Measurements from ENCODE around the gene GNB2.
"Not testable (repeated sequence)": the region's sequence is repeated elsewhere in the genome, so short reads cannot be mapped to it uniquely, and the experiment has no call there.

GNB2 gene

GRCh38 chr7:100642534-100642907 lies 31.0 kb upstream of the GNB2 start:
- ATAC-seq (peak; percentile 59), DNase-seq (peak; percentile 39)
- H3K4me3 Mint-ChIP-seq, result no peak overlapping the region
- no peak overlapping the region for H3K27ac Mint-ChIP-seq
- peaks cover 5% of the 10 kb centered on the region for H3K27me3 Mint-ChIP-seq
- H3K9me3 Mint-ChIP-seq, result no peaks in the 10 kb centered on the region
- no peaks in the 10 kb centered on the region for H3K4me1 Mint-ChIP-seq
- H3K36me3 Mint-ChIP-seq (ENCODE audit: low read depth), result no peaks in the 10 kb centered on the region

DNA sequence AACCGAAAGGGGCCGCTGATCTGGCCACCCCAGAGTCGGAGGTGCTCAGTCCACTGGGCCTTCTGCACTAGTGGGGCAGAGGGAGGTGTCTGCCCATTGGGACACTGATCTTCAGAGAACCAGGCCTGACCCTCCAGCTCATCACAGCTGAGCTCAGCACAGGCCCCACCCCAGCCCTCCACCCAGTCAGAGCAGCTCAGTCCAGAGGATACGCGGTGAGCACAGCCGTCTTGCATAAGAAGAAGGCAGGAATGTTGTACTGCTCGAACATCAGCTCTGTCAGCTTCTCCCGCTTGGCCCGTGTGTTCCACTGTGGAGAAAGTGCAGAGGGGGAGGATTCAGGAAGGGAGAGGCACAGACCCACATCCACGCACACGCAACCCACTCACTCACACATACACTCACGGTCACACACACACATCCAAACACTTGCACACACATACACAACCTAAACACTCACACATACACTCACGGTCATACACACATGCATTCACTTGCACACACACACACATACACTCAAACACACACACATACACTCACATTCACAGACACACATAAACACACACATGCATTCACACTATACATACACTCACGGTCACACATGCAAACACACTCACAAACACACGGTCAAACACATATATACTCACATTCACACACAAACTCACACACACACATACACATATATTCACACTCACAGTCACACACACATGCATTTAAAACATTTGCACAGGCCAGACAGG lies 23.5 kb upstream of the GNB2 start:
- DNase-seq (no peak), ATAC-seq (no peak)
- Mint-ChIP-seq H3K9me3 (no peaks in the 10 kb centered on the region), H3K36me3 (ENCODE audit: low read depth) (no peaks in the 10 kb centered on the region), H3K4me3 (no peak overlapping the region), H3K27me3 (peaks cover 26% of the 10 kb centered on the region), H3K4me1 (no peaks in the 10 kb centered on the region), H3K27ac (no peak overlapping the region)

- ATAC-seq (no peak), DNase-seq (no peak)
- H3K9me3 Mint-ChIP-seq, result no peaks in the 10 kb centered on the region
- H3K36me3 Mint-ChIP-seq (ENCODE audit: low read depth), result no peaks in the 10 kb centered on the region
- H3K4me1 Mint-ChIP-seq, result no peaks in the 10 kb centered on the region
- no peak overlapping the region for H3K27ac Mint-ChIP-seq
- no peak overlapping the region for H3K4me3 Mint-ChIP-seq
- H3K27me3 Mint-ChIP-seq, result peaks cover 51% of the 10 kb centered on the region
Observed at GRCh38 chr7:100654908-100655831, 18.4 kb upstream of the GNB2 start.

GRCh38 chr7:100655908-100656674 lies 17.4 kb upstream of the GNB2 start, which contains the start of gene ACTL6B:
Gene ACTL6B, minus strand, starts transcription at chr7:100656448. Its CDS starts 94 bp downstream, at chr7:100656354.
- Mint-ChIP-seq H3K4me1 (no peaks in the 10 kb centered on the region), H3K27me3 (peaks cover 49% of the 10 kb centered on the region), H3K27ac (no peak within 1 kb of the TSS), H3K4me3 (no peak within 1 kb of the TSS), H3K9me3 (no peaks in the 10 kb centered on the region), H3K36me3 (ENCODE audit: low read depth) (no peaks in the 10 kb centered on the region)
- DNase-seq (peak; percentile 68), ATAC-seq (peak; percentile 43)

DNA sequence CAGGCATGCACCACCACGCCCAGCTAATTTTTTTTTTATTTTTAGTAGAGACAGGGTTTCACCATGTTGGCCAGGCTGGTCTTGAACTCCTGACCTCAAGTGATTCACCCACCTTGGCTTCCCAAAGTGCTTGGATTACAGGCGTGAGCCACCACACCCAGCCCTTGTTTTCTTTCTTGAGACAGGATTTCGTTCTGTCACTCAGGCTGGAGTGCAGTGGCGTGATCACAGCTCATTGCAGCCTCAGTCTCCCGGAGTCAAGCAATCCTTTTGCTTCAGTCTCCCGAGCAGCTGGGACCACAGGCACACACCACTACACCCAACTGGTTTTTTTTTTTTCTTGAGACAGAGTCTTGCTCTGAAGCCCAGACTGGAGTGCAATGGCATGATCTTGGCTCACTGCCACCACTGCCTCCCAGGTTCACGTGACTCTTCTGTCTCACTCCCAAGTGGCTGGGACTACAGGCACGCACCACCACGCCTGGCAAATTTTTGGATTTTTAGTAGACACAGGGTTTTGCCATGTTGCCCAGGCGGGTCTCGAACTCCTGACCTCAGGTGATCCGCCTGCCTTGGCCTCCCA lies 11.3 kb upstream of the GNB2 start:
- DNase-seq; H3K9me3 Mint-ChIP-seq; H3K27ac Mint-ChIP-seq; H3K36me3 Mint-ChIP-seq (ENCODE audit: low read depth); ATAC-seq; H3K4me3 Mint-ChIP-seq; H3K4me1 Mint-ChIP-seq: not testable (repeated sequence)
- peaks cover 21% of the 10 kb centered on the region for H3K27me3 Mint-ChIP-seq

DNA sequence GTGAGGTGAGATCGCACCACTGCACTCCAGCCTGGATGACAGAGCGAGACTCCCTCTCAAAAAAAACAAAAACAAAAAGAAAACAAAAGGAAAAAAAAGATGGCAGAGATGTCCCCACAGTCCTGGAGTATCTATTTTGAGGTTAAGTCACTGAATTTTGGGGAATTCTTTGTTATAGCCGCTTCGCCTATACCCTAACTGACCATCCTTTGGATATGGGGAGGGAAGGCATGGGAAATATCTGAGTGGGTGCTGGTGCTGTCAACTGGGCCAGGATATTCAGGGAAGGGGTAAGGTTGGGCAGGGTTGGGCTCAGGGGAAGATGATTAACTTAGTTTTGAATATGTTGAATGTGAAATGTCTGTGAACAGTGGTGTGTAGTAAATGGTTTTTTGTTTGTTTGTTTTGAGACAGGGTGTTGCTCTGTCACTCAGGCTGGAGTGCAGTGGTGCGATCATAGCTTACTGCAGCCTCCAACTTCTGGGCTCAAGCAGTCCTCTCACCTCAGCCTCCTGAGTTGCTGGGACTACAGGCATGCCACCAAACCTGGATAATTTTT lies 8.3 kb upstream of the GNB2 start:
- ATAC-seq (no peak), DNase-seq (no peak)
- Mint-ChIP-seq H3K27me3 (peaks cover 3% of the 10 kb centered on the region), H3K4me1 (no peaks in the 10 kb centered on the region), H3K9me3 (no peaks in the 10 kb centered on the region), H3K27ac (no peak overlapping the region), H3K4me3 (no peak overlapping the region), H3K36me3 (ENCODE audit: low read depth) (no peaks in the 10 kb centered on the region)

- H3K4me3 Mint-ChIP-seq, result no peak overlapping the region
- no peak for DNase-seq
- ATAC-seq, result no peak
- no peak overlapping the region for H3K27ac Mint-ChIP-seq
- H3K36me3 Mint-ChIP-seq (ENCODE audit: low read depth), result no peaks in the 10 kb centered on the region
- H3K27me3 Mint-ChIP-seq, result no peaks in the 10 kb centered on the region
- peaks cover under 1% of the 10 kb centered on the region for H3K4me1 Mint-ChIP-seq
- H3K9me3 Mint-ChIP-seq, result no peaks in the 10 kb centered on the region
Observed at GRCh38 chr7:100667331-100668068, 6.0 kb upstream of the GNB2 start.

DNA sequence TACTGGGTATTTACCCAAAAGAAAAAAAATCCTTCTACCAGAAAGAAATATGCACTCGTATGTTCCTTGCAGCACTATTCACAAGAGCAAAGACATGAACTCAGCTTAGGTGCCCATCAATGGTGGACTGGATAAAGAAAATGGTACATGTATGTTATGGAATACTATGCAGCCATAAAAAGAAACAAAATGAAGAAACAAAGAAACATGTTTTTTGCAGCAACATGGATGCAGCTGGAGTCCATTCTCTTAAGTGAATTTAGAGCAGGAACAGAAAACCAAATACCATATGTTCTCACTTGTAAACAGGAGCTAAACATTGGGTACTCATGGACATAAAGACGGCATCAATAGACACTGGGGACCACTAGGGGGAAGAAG lies 5.5 kb upstream of the GNB2 start:
- Mint-ChIP-seq H3K9me3 (no peaks in the 10 kb centered on the region), H3K4me3 (no peak overlapping the region), H3K27me3 (no peaks in the 10 kb centered on the region), H3K4me1 (peaks cover 6% of the 10 kb centered on the region), H3K27ac (no peak overlapping the region), H3K36me3 (ENCODE audit: low read depth) (no peaks in the 10 kb centered on the region)
- ATAC-seq (no peak), DNase-seq (no peak)

GRCh38 chr7:100669106-100669505 lies 4.4 kb upstream of the GNB2 start:
- H3K4me1 Mint-ChIP-seq, ATAC-seq, H3K9me3 Mint-ChIP-seq: not testable (repeated sequence)

DNA sequence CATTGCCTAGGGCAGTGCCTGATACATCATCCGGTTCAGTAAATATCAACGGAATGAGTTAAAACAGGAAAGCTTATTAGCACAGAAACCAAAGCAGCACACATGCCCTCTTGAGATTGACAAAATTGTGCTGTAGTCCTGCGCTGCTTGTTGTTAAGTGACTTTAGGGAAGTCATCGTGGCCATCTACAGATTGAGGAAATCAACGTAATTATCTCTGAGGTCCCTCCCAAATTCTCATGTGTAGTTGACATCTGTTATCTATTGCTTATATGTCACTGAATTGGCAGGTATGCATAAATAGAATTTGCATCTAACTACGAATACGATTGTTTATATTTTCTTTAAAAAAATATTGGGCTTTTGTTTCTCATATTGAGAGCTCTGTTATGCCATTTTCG lies 3.5 kb upstream of the GNB2 start:
- Mint-ChIP-seq H3K4me1 (peaks cover 9% of the 10 kb centered on the region), H3K4me3 (no peak overlapping the region), H3K27ac (no peak overlapping the region), H3K27me3 (no peaks in the 10 kb centered on the region), H3K9me3 (no peaks in the 10 kb centered on the region), H3K36me3 (ENCODE audit: low read depth) (no peaks in the 10 kb centered on the region)
- ATAC-seq (no peak), DNase-seq (no peak)

More at GRCh38 chr7:100669106-100669505, 4.4 kb upstream of the GNB2 start:
- H3K27me3 Mint-ChIP-seq; H3K4me3 Mint-ChIP-seq; H3K27ac Mint-ChIP-seq; H3K36me3 Mint-ChIP-seq (ENCODE audit: low read depth); DNase-seq: not testable (repeated sequence)

DNA sequence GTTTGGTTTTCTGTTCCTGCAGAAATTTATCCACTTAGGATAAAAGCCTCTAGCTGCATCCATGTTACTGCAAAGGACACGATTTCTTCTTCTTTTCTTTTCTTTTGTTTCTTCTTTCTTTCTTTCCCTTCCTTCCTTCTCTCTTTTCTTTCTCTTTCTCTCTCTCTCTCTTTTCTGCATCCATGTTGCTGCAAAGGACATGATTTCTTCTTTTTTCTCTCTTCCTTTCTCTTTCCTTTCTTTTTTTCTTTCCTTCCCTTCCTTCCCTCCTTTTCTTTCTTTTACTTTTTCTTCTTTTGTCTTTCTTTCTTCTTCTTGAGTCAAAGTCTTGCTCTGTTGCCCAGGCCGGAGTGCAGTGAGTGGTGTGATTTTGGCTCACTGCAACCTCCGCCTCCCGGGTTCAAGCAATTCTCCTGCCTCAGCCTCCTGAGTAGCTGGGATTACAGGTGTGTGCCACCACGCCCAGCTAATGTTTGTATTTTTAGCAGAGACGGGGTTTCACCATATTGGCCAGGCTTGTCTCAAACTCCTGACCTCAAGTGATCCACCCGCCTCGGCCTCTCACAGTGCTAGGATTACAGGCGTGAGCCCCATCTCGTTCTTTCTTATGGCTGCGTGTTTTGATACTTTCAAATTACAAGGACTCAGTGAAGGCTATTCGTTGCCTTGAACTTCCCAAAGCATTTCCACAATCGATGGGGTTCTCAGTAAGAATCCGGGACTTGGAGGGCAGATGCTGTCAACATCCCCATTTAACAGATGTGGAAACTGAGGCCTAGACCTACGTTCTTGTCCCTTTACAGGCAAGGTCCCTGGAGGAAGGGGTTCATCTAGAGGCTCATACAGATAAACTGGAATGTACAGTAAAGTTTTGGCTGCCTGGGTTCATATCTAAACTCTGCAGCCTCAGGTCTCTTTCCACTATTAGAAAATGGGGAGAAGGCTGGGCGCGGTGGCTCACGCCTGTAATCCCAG lies 1.9 kb upstream of the GNB2 start:
- ATAC-seq (no peak), DNase-seq (no peak)
- Mint-ChIP-seq H3K4me3 (no peak overlapping the region), H3K4me1 (peaks cover 13% of the 10 kb centered on the region), H3K27me3 (no peaks in the 10 kb centered on the region), H3K36me3 (ENCODE audit: low read depth) (peaks cover 2% of the 10 kb centered on the region), H3K9me3 (no peaks in the 10 kb centered on the region), H3K27ac (no peak overlapping the region)

- H3K27me3 Mint-ChIP-seq, result no peaks in the 10 kb centered on the region
- DNase-seq (peak; percentile 53), ATAC-seq (no peak)
Observed at GRCh38 chr7:100673942-100674410, 436 bp downstream of the GNB2 start.

More at GRCh38 chr7:100673942-100674410, 436 bp downstream of the GNB2 start:
- Mint-ChIP-seq H3K36me3 (ENCODE audit: low read depth) (peaks cover 10% of the 10 kb centered on the region), H3K9me3 (no peaks in the 10 kb centered on the region), H3K27ac (peak overlapping the region; percentile 94), H3K4me1 (peaks cover 21% of the 10 kb centered on the region), H3K4me3 (peak overlapping the region; percentile 88)
